GM23338 (cell line): ENCODE data around the gene GGN. TPM values are rescaled to one million over a fixed set of nuclear protein-coding genes. Genes with fewer than 3 reads are reported as not detected.

Experiments used
- ATAC-seq: fragments of 200-7000 bp; cut with Tn5 transposase; 3 replicates; pipeline ENCODE4 v1.9.1; 2020
- DNase-seq: peaks from one replicate; pipeline ENCODE4 v3.0.0-alpha.2; 2015; ENCODE audit warnings: low spot score
- H2AFZ ChIP-seq: fragments of 200-600 bp; sonication (generic); 2 replicates; pipeline ENCODE4 v1.8.0; 2016; ENCODE audit warnings: antibody characterized with exemption, mild to moderate bottlenecking, moderate library complexity
- H3F3A ChIP-seq: fragments of 200-600 bp; sonication (generic); replicated peaks from 2 replicates; pipeline ENCODE4 v1.8.0; 2017; ENCODE audit warnings: antibody characterized with exemption, mixed run types, low read depth
- H3K27ac ChIP-seq: fragments of 200-600 bp; sonication (generic); 2 replicates; pipeline ENCODE4 v1.6.1; 2016; ENCODE audit warnings: low read depth
- H3K27me3 ChIP-seq: fragments of 200-600 bp; sonication (generic); 2 replicates; pipeline ENCODE4 v1.8.0; 2016; ENCODE audit warnings: mild to moderate bottlenecking, mixed run types, moderate library complexity; ENCODE audit not compliant: insufficient read depth
- H3K36me3 ChIP-seq: fragments of 200-600 bp; sonication (generic); 2 replicates; pipeline ENCODE4 v1.8.0; 2016; ENCODE audit warnings: mild to moderate bottlenecking; ENCODE audit not compliant: insufficient read depth
- H3K4me1 ChIP-seq: fragments of 200-600 bp; sonication (generic); 2 replicates; pipeline ENCODE4 v1.8.0; 2016; ENCODE audit warnings: mild to moderate bottlenecking, moderate library complexity; ENCODE audit not compliant: insufficient read depth
- H3K4me2 ChIP-seq: fragments of 200-600 bp; sonication (generic); 2 replicates; pipeline ENCODE4 v1.7.1; 2017; ENCODE audit warnings: mixed run types
- H3K4me3 ChIP-seq: fragments of 200-600 bp; sonication (generic); 2 replicates; pipeline ENCODE4 v1.6.1; 2016; ENCODE audit warnings: mixed run types
- H3K79me2 ChIP-seq: fragments of 200-600 bp; sonication (generic); replicated peaks from 2 replicates; pipeline ENCODE4 v1.8.0; 2017; ENCODE audit warnings: mild to moderate bottlenecking; ENCODE audit not compliant: insufficient read depth
- H3K9me2 ChIP-seq: fragments of 200-600 bp; sonication (generic); 2 replicates; pipeline ENCODE4 v1.8.0; 2017; ENCODE audit not compliant: insufficient read depth
- H4K20me1 ChIP-seq: fragments of 200-600 bp; sonication (generic); replicated peaks from 2 replicates; pipeline ENCODE4 v1.8.0; 2017; ENCODE audit warnings: mild to moderate bottlenecking; ENCODE audit not compliant: insufficient read depth
- H3K27ac Mint-ChIP-seq: 2 replicates; pipeline ENCODE4 v1.8.0; 2020; ENCODE audit warnings: inconsistent platforms, mild to moderate bottlenecking, moderate library complexity, mixed read lengths
- H3K27me3 Mint-ChIP-seq: 3 replicates; pipeline ENCODE4 v1.8.0; 2022; ENCODE audit warnings: low read depth, mild to moderate bottlenecking, moderate library complexity, mixed read lengths, inconsistent platforms; ENCODE audit not compliant: insufficient read depth, poor library complexity
- H3K36me3 Mint-ChIP-seq: 3 replicates; pipeline ENCODE4 v1.8.0; 2021; ENCODE audit warnings: low read depth, mild to moderate bottlenecking, inconsistent platforms, moderate library complexity, mixed read lengths
- H3K4me1 Mint-ChIP-seq: 3 replicates; pipeline ENCODE4 v1.8.0; 2020; ENCODE audit warnings: mild to moderate bottlenecking, inconsistent platforms, mixed read lengths
- H3K4me3 Mint-ChIP-seq: 3 replicates; pipeline ENCODE4 v1.8.0; 2021; ENCODE audit warnings: moderate library complexity, mild to moderate bottlenecking, inconsistent platforms, mixed read lengths
- H3K9me3 Mint-ChIP-seq: 3 replicates; pipeline ENCODE4 v1.8.0; 2020; ENCODE audit warnings: moderate library complexity, mild to moderate bottlenecking, inconsistent platforms, mixed read lengths
- CREB1 ChIP-seq: fragments of 250-450 bp; sonication (Bioruptor Pico); IDR thresholded peaks from 2 replicates; pipeline ENCODE4 v1.5.0; 2020; ENCODE audit warnings: low read depth, mild to moderate bottlenecking, moderate library complexity
- CTCF ChIP-seq, 2 experiments: fragments of 200-600 bp in 1 of 2; sonication (generic) in 1 of 2; conservative IDR thresholded peaks; 2 replicates each; pipeline versions ENCODE4 v1.5.1 to v1.6.1; 2016 to 2017; ENCODE audit warnings: antibody characterized with exemption in 2 of 2, low read depth in 2 of 2, mild to moderate bottlenecking in 2 of 2, moderate library complexity in 1 of 2
- ETS1 ChIP-seq: IDR thresholded peaks from 2 replicates; pipeline ENCODE4 v1.6.1; 2016; ENCODE audit warnings: antibody characterized with exemption
- EZH2 ChIP-seq: fragments of 200-600 bp; sonication (generic); IDR thresholded peaks from one replicate; pipeline ENCODE4 v1.8.0; 2017; ENCODE audit warnings: antibody characterized with exemption, mild to moderate bottlenecking, low read depth; ENCODE audit not compliant: unreplicated experiment
- EZH2phosphoT487 ChIP-seq: fragments of 200-600 bp; sonication (generic); IDR thresholded peaks from one replicate; pipeline ENCODE4 v1.8.1; 2018; ENCODE audit warnings: antibody characterized with exemption; ENCODE audit not compliant: unreplicated experiment
- JUNB ChIP-seq: IDR thresholded peaks from one replicate; pipeline ENCODE4 v1.6.1; 2016; ENCODE audit warnings: antibody characterized with exemption; ENCODE audit not compliant: unreplicated experiment
- NANOG ChIP-seq: IDR thresholded peaks from 2 replicates; pipeline ENCODE4 v1.6.1; 2016; ENCODE audit warnings: antibody characterized with exemption, borderline replicate concordance
- POLR2AphosphoS5 ChIP-seq: IDR thresholded peaks from 2 replicates; pipeline ENCODE4 v1.6.1; 2016; ENCODE audit warnings: antibody characterized with exemption, low read depth
- REST ChIP-seq: IDR thresholded peaks from one replicate; pipeline ENCODE4 v1.6.1; 2018; ENCODE audit warnings: antibody characterized with exemption; ENCODE audit not compliant: unreplicated experiment
- STAT1 ChIP-seq: IDR thresholded peaks from one replicate; pipeline ENCODE4 v1.6.1; 2016; ENCODE audit warnings: antibody characterized with exemption; ENCODE audit not compliant: unreplicated experiment
- ZNF114 ChIP-seq: fragments of 250-450 bp; sonication (Bioruptor Pico); IDR thresholded peaks from 2 replicates; pipeline ENCODE4 v1.5.0; 2020; ENCODE audit warnings: mild to moderate bottlenecking, moderate library complexity
- ZNF331 ChIP-seq: fragments of 250-450 bp; sonication (Bioruptor Pico); IDR thresholded peaks from 2 replicates; pipeline ENCODE4 v1.5.0; 2020; ENCODE audit warnings: low read depth, mild to moderate bottlenecking, moderate library complexity
- ZNF462 ChIP-seq: fragments of 250-450 bp; sonication (Bioruptor Pico); IDR thresholded peaks from 2 replicates; pipeline ENCODE4 v1.5.0; 2020; ENCODE audit warnings: mild to moderate bottlenecking, moderate library complexity
- polyA plus RNA-seq: library from polyadenylated mRNA; unstranded; fragments of >200 nt; fragmentation: Nextera tagmentation; extraction: Ambion mirVana; gene quantifications from 2 replicates; pipeline ENCODE4 v1.2.1, GENCODE V29; 2016
- total RNA-seq: library from RNA; depleted of rRNA; stranded (reverse); fragments of >200 nt; shearing (Covaris generic); gene quantifications from 2 replicates; pipeline ENCODE4 v1.2.3, GENCODE V29; 2014

The GGN gene
- total and polyA plus RNA-seq, 2 experiments from 2014 or later: 0.14 to 1.5 TPM

- H4K20me1 ChIP-seq: no peaks in the 10 kb centered on the region
- H3K79me2 ChIP-seq: 0 out of 2 replicates have a peak, but pooled peaks cover 3% of the 10 kb centered on the region
- peaks cover 34% of the 10 kb centered on the region for H3K4me1 ChIP-seq
- H3K36me3 ChIP-seq: no peaks in the 10 kb centered on the region
- no peak for DNase-seq
- H3K9me2 ChIP-seq: no peaks in the 10 kb centered on the region
- no peak overlapping the region for H3K4me3 Mint-ChIP-seq
- H3K27ac ChIP-seq: peak overlapping the region; percentile 66; the same call in 1 of the 2 replicates
- H3K9me3 Mint-ChIP-seq: no peaks in the 10 kb centered on the region
- peaks cover 19% of the 10 kb centered on the region for H3K27me3 Mint-ChIP-seq
- H3F3A ChIP-seq: peaks cover 26% of the 10 kb centered on the region
- H3K4me3 ChIP-seq: no peak overlapping the region
- H3K36me3 Mint-ChIP-seq: no peaks in the 10 kb centered on the region
- no peaks in the 10 kb centered on the region for H3K27me3 ChIP-seq
- no peak overlapping the region for H3K27ac Mint-ChIP-seq
- H2AFZ ChIP-seq: no peak overlapping the region
- H3K4me1 Mint-ChIP-seq: peaks cover 21% of the 10 kb centered on the region
- TF ChIP-seq EZH2phosphoT487: no peak
- no peak for TF ChIP-seq CREB1 (CRISPR knock-in tag)
- TF ChIP-seq NANOG: no peak
- no peak for TF ChIP-seq ZNF114 (CRISPR knock-in tag)
- no peak for TF ChIP-seq CTCF (conservative IDR thresholded peaks at IDR 0.05; ENCODE audit: low read depth in 2 of 2)
- TF ChIP-seq ETS1: no peak
- no peak for TF ChIP-seq STAT1
- no peak for TF ChIP-seq EZH2
- no peak for TF ChIP-seq POLR2AphosphoS5
- TF ChIP-seq ZNF331: no peak
- no peak for TF ChIP-seq REST
- no peak for TF ChIP-seq ZNF462 (CRISPR knock-in tag)
- TF ChIP-seq JUNB: no peak
- ATAC-seq: no peak
- H3K4me2 ChIP-seq: no peak overlapping the region
These were observed 42.0 kb upstream of the GGN start for GRCh38 chr19:38429811-38430156.
